Breast epithelium (tissue), 3 donors: ENCODE measurements around the gene GNL3.

Source experiments
- CTCF ChIP-seq, 3 donors: fragments of 450-650 bp; IDR thresholded peaks; one replicate each; pipeline ENCODE4 v1.5.1; 2016 to 2017; ENCODE audit warnings: antibody characterized with exemption in 3 of 3, mild to moderate bottlenecking in 3 of 3, moderate library complexity in 3 of 3
- POLR2A ChIP-seq: fragments of 450-650 bp; IDR thresholded peaks from one replicate; pipeline ENCODE4 v1.6.1; 2016; ENCODE audit warnings: antibody characterized with exemption, mild to moderate bottlenecking, moderate library complexity

- no peak for TF ChIP-seq POLR2A
- TF ChIP-seq CTCF (IDR thresholded peaks at IDR 0.05), result no peak
These were observed 8.8 kb downstream of the GNL3 start for GRCh38 chr3:52694528-52695189.
